ENCODE results near the gene ZNF593.

GRCh38 chr1:26213335-26213905, 43.7 kb downstream of the ZNF593 start:
- TF ChIP-seq, protein P1, sequence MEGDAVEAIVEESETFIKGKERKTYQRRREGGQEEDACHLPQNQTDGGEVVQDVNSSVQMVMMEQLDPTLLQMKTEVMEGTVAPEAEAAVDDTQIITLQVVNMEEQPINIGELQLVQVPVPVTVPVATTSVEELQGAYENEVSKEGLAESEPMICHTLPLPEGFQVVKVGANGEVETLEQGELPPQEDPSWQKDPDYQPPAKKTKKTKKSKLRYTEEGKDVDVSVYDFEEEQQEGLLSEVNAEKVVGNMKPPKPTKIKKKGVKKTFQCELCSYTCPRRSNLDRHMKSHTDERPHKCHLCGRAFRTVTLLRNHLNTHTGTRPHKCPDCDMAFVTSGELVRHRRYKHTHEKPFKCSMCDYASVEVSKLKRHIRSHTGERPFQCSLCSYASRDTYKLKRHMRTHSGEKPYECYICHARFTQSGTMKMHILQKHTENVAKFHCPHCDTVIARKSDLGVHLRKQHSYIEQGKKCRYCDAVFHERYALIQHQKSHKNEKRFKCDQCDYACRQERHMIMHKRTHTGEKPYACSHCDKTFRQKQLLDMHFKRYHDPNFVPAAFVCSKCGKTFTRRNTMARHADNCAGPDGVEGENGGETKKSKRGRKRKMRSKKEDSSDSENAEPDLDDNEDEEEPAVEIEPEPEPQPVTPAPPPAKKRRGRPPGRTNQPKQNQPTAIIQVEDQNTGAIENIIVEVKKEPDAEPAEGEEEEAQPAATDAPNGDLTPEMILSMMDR (IDR thresholded peaks at IDR 0.05) = no peak
- no peak for TF ChIP-seq POLR2A (IDR thresholded peaks at IDR 0.05)

Data from testis (tissue), 2 donors.